Fibroblast of peridontal ligament (primary cell): ENCODE results near the gene GDF2.

Experiments
- DNase-seq: peaks from one replicate; pipeline ENCODE4 v3.0.0-alpha.2; 2010; ENCODE audit errors: extremely low read depth

Gene GDF2

GRCh38 chr10:47368431-47369180, 46.4 kb downstream of the GDF2 start:
- DNase-seq, result no peak

- DNase-seq, result no peak
Observed at GRCh38 chr10:47369251-47369894, 47.1 kb downstream of the GDF2 start.

- DNase-seq, result no peak
Observed at GRCh38 chr10:47370015-47370767, 47.9 kb downstream of the GDF2 start.

GRCh38 chr10:47370878-47371277, 48.6 kb downstream of the GDF2 start:
- DNase-seq, result no peak

- no peak for DNase-seq
Observed at GRCh38 chr10:47371629-47372485, 49.6 kb downstream of the GDF2 start.

GRCh38 chr10:47372726-47373125, 50.5 kb downstream of the GDF2 start:
- no peak for DNase-seq

GRCh38 chr10:47374611-47375536, 52.6 kb downstream of the GDF2 start:
- peak; percentile 87 for DNase-seq

- no peak for DNase-seq
Observed at GRCh38 chr10:47376522-47377220, 54.4 kb downstream of the GDF2 start.
